NCI-H187 (cell line): ENCODE data around the gene UCK1.

ENCODE experiments used
- DNase-seq, 2 experiments: peaks; one replicate each; lab custom pipeline; 2025; lab: John Stamatoyannopoulos, UW

The UCK1 gene

GRCh38 chr9:131476777-131477345 lies 54.2 kb downstream of the UCK1 start:
- DNase-seq = no peak

DNA sequence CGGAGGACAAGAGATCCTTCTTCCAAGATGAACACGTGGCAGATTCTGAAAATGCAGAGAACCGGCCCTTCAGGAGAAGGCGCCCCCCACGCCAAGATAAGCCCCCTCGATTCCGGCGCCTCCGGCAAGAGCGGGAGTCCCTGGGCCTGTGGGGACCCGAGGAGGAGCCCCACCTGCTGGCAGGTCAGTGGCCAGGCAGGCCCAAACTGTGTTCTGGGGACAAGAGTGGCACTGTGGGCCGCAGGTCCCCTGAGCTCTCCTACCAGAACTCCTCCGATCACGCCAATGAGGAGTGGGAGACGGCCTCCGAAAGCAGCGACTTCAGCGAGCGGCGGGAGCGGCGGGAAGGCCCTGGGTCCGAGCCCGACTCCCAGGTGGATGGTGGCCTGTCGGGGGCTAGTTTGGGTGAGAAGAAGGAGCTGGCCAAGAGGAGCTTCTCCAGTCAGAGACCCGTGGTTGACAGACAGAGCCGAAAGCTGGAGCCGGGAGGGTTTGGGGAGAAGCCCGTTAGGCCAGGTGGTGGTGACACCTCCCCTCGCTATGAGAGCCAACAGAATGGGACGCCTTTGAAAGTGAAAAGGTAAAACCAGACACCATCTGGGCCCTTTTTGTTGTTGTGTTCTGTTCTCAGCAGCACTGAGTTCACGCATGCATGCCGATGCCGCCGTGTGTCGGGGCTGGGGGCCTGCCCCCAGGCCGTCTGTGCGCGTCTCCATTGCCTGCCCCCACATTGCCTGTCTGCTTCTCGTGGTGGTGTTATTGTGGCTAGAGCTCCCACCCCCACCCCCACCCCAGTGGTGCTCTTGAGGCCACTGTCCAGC lies 54.9 kb downstream of the UCK1 start:
- no peak for DNase-seq

DNA sequence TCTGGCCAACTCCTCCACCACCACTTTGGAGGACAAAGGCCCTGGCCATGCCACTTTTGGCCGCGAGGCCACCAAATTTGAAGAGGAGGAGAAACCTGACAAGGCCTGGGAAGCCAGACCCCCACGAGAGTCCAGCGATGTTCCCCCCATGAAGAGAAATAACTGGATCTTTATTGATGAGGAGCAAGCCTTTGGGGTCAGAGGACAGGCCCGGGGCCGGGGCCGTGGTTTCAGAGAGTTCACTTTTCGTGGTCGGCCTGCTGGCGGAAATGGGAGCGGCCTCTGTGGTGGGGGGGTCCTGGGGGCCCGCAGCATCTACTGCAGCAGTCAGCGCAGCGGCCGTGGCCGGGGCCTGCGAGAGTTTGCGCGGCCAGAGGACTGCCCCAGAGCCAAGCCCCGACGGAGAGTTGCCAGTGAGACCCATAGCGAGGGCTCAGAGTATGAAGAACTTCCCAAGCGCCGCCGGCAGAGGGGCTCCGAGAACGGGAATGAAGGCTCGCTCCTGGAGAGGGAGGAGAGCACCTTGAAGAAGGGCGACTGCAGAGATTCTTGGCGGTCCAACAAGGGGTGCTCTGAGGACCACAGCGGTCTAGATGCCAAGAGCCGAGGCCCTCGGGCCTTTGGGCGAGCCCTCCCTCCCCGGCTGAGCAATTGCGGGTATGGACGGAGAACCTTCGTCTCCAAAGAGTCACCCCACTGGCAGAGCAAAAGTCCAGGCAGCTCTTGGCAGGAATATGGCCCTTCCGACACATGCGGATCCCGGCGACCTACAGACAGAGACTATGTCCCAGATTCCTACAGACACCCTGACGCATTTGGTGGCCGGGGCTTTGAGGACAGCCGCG lies 55.7 kb downstream of the UCK1 start:
- DNase-seq = no peak

- no peak for DNase-seq
Observed at GRCh38 chr9:131474711-131475110, 56.4 kb downstream of the UCK1 start.

GRCh38 chr9:131473891-131474290 lies 57.2 kb downstream of the UCK1 start:
- no peak for DNase-seq
